ENCODE results near the gene INHBB.

The INHBB gene

GRCh38 chr2:120313695-120314615 lies 32.0 kb upstream of the INHBB start:
- Mint-ChIP-seq H3K36me3 (ENCODE audit: low read depth) (no peaks in the 10 kb centered on the region), H3K4me1 (peaks cover 30% of the 10 kb centered on the region), H3K27ac (peak overlapping the region in 2 of 3 experiments; percentile 41 to 55), H3K4me3 (peak overlapping the region; percentile 53 to 79 (median 79)), H3K27me3 (ENCODE audit: low read depth) (peaks cover 46% of the 10 kb centered on the region), H3K9me3 (no peaks in the 10 kb centered on the region)
- no peak for TF ChIP-seq CTCF (IDR thresholded peaks at IDR 0.05; ENCODE audit: unreplicated experiment in 3 of 3)

GRCh38 chr2:120314690-120315366 lies 31.1 kb upstream of the INHBB start:
- no peaks in the 10 kb centered on the region for H3K36me3 Mint-ChIP-seq (ENCODE audit: low read depth)
- no peak for TF ChIP-seq CTCF (IDR thresholded peaks at IDR 0.05; ENCODE audit: unreplicated experiment in 3 of 3)
- H3K27ac Mint-ChIP-seq, result peak overlapping the region in 1 of 3 experiments; percentile 55
- H3K4me1 Mint-ChIP-seq, result peaks cover 32% of the 10 kb centered on the region
- no peaks in the 10 kb centered on the region for H3K9me3 Mint-ChIP-seq
- peaks cover 47% of the 10 kb centered on the region for H3K27me3 Mint-ChIP-seq (ENCODE audit: low read depth)
- peak overlapping the region in 2 of 3 experiments; percentile 20 to 70 for H3K4me3 Mint-ChIP-seq

GRCh38 chr2:120315367-120316033 lies 30.4 kb upstream of the INHBB start:
- TF ChIP-seq CTCF (IDR thresholded peaks at IDR 0.05; ENCODE audit: unreplicated experiment in 3 of 3), result no peak
- Mint-ChIP-seq H3K4me3 (no peak overlapping the region), H3K27ac (peak overlapping the region in 2 of 3 experiments; percentile 55 to 79), H3K4me1 (peaks cover 35% of the 10 kb centered on the region), H3K9me3 (no peaks in the 10 kb centered on the region), H3K27me3 (ENCODE audit: low read depth) (peaks cover 50% of the 10 kb centered on the region), H3K36me3 (ENCODE audit: low read depth) (no peaks in the 10 kb centered on the region)

- H3K4me3 Mint-ChIP-seq, result no peak overlapping the region
- peaks cover 53% of the 10 kb centered on the region for H3K27me3 Mint-ChIP-seq (ENCODE audit: low read depth)
- H3K36me3 Mint-ChIP-seq (ENCODE audit: low read depth), result no peaks in the 10 kb centered on the region
- no peak overlapping the region for H3K27ac Mint-ChIP-seq
- TF ChIP-seq CTCF (IDR thresholded peaks at IDR 0.05; ENCODE audit: unreplicated experiment in 3 of 3), result no peak
- H3K9me3 Mint-ChIP-seq, result no peaks in the 10 kb centered on the region
- H3K4me1 Mint-ChIP-seq, result peaks cover 38% of the 10 kb centered on the region
These were observed 29.9 kb upstream of the INHBB start for GRCh38 chr2:120316071-120316470.

- H3K4me3 Mint-ChIP-seq, result no peak overlapping the region
- H3K27me3 Mint-ChIP-seq (ENCODE audit: low read depth), result peaks cover 53% of the 10 kb centered on the region
- TF ChIP-seq CTCF (IDR thresholded peaks at IDR 0.05; ENCODE audit: unreplicated experiment in 3 of 3), result no peak
- H3K27ac Mint-ChIP-seq, result no peak overlapping the region
- peaks cover 41% of the 10 kb centered on the region for H3K4me1 Mint-ChIP-seq
- no peaks in the 10 kb centered on the region for H3K36me3 Mint-ChIP-seq (ENCODE audit: low read depth)
- H3K9me3 Mint-ChIP-seq, result no peaks in the 10 kb centered on the region
These were observed 29.3 kb upstream of the INHBB start for GRCh38 chr2:120316528-120317179.
